ENCODE results near the gene DCST2.

DNA sequence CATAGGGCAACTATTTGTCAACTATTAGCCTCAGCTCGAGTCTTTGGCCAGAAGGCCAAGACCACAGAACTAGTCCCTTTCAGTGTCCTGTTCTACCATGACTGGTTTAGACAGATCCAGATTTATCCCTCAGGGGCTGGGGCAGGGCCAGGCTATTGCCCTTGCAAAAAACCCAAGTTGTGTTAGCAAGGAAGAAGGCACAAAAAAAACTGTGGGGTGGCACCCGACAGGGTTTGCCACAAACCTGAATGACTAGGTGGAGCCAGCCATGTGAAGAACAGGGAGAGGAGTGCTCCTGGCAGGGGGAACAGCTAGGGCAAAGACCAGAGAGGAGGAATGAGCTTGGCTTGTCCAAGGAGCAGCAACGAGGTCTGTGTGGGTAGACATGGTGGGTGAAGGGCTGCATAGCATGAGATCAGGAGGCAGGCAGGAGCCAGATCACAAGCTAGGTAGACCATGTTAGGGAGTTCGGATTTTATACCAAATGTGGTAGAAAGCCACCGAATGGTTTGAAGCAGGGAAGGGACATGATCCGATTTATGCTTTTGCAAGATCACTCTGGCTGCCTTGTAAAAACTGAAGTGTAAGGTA, 4.4 kb upstream of the DCST2 start:
- TF ChIP-seq POLR2A (IDR thresholded peaks at IDR 0.05) = no peak
- TF ChIP-seq, protein P1, sequence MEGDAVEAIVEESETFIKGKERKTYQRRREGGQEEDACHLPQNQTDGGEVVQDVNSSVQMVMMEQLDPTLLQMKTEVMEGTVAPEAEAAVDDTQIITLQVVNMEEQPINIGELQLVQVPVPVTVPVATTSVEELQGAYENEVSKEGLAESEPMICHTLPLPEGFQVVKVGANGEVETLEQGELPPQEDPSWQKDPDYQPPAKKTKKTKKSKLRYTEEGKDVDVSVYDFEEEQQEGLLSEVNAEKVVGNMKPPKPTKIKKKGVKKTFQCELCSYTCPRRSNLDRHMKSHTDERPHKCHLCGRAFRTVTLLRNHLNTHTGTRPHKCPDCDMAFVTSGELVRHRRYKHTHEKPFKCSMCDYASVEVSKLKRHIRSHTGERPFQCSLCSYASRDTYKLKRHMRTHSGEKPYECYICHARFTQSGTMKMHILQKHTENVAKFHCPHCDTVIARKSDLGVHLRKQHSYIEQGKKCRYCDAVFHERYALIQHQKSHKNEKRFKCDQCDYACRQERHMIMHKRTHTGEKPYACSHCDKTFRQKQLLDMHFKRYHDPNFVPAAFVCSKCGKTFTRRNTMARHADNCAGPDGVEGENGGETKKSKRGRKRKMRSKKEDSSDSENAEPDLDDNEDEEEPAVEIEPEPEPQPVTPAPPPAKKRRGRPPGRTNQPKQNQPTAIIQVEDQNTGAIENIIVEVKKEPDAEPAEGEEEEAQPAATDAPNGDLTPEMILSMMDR (IDR thresholded peaks at IDR 0.05 in 4 of 5, conservative IDR thresholded peaks at IDR 0.05 in 1 of 5) = no peak
